ENCODE data around the gene MAP3K20.
"Not testable (repeated sequence)": the region's sequence is repeated elsewhere in the genome, so short reads cannot be mapped to it uniquely, and the experiment has no call there.

The MAP3K20 gene

GRCh38 chr2:173148520-173148919 is 72.9 kb downstream of the MAP3K20 start:
- no peak overlapping the region for H3K4me3 ChIP-seq (ENCODE audit: low read depth, low read length)
- DNase-seq (ENCODE audit: low read depth), result no peak

- DNase-seq (ENCODE audit: low read depth), result no peak
- no peak overlapping the region for H3K4me3 ChIP-seq (ENCODE audit: low read depth, low read length)
Measured at GRCh38 chr2:173149491-173149890, 73.8 kb downstream of the MAP3K20 start.

GRCh38 chr2:173150087-173150486 is 74.4 kb downstream of the MAP3K20 start:
- peak; percentile 82 for DNase-seq (ENCODE audit: low read depth)
- H3K4me3 ChIP-seq (ENCODE audit: low read depth, low read length), result no peak overlapping the region

- DNase-seq (ENCODE audit: low read depth), result no peak
Measured at GRCh38 chr2:173150963-173151362, 75.3 kb downstream of the MAP3K20 start.

GRCh38 chr2:173151671-173152401 is 76.2 kb downstream of the MAP3K20 start:
- no peak overlapping the region for H3K4me3 ChIP-seq (ENCODE audit: low read depth, low read length)

More at GRCh38 chr2:173150963-173151362, 75.3 kb downstream of the MAP3K20 start:
- no peak overlapping the region for H3K4me3 ChIP-seq (ENCODE audit: low read depth, low read length)

GRCh38 chr2:173153301-173153885 is 77.7 kb downstream of the MAP3K20 start:
- no peak overlapping the region for H3K4me3 ChIP-seq (ENCODE audit: low read depth, low read length)
- DNase-seq (ENCODE audit: low read depth), result no peak

More at GRCh38 chr2:173151671-173152401, 76.2 kb downstream of the MAP3K20 start:
- DNase-seq (ENCODE audit: low read depth), result peak; percentile 79

GRCh38 chr2:173157676-173158293 is 82.1 kb downstream of the MAP3K20 start:
- DNase-seq (ENCODE audit: low read depth), result no peak
- no peak overlapping the region for H3K4me3 ChIP-seq (ENCODE audit: low read depth, low read length)

GRCh38 chr2:173159791-173160463 is 84.3 kb downstream of the MAP3K20 start:
- H3K4me3 ChIP-seq (ENCODE audit: low read depth, low read length), result no peak overlapping the region
- peak; percentile 98 for DNase-seq (ENCODE audit: low read depth)

- peak overlapping the region; percentile 7 for H3K4me3 ChIP-seq (ENCODE audit: low read depth, low read length)
- DNase-seq (ENCODE audit: low read depth), result no peak
Measured at GRCh38 chr2:173160618-173161017, 85.0 kb downstream of the MAP3K20 start.

- peak overlapping the region; percentile 7 for H3K4me3 ChIP-seq (ENCODE audit: low read depth, low read length)
- DNase-seq (ENCODE audit: low read depth), result no peak
Measured at GRCh38 chr2:173161040-173161439, 85.4 kb downstream of the MAP3K20 start.

- H3K4me3 ChIP-seq (ENCODE audit: low read depth, low read length), result no peak overlapping the region
- DNase-seq (ENCODE audit: low read depth), result no peak
Measured at GRCh38 chr2:173161507-173161906, 85.9 kb downstream of the MAP3K20 start.

GRCh38 chr2:173163357-173163756 is 87.7 kb downstream of the MAP3K20 start:
- DNase-seq (ENCODE audit: low read depth); H3K4me3 ChIP-seq (ENCODE audit: low read depth, low read length): not testable (repeated sequence)

GRCh38 chr2:173164396-173164795 is 88.8 kb downstream of the MAP3K20 start:
- H3K4me3 ChIP-seq (ENCODE audit: low read depth, low read length), result no peak overlapping the region
- DNase-seq (ENCODE audit: low read depth), result no peak

- DNase-seq (ENCODE audit: low read depth), result no peak
- no peak overlapping the region for H3K4me3 ChIP-seq (ENCODE audit: low read depth, low read length)
Measured at GRCh38 chr2:173165443-173166238, 90.0 kb downstream of the MAP3K20 start.

- no peak overlapping the region for H3K4me3 ChIP-seq (ENCODE audit: low read depth, low read length)
- no peak for DNase-seq (ENCODE audit: low read depth)
Measured at GRCh38 chr2:173171321-173171720, 95.7 kb downstream of the MAP3K20 start.

- H3K4me3 ChIP-seq (ENCODE audit: low read depth, low read length), result no peak overlapping the region
- no peak for DNase-seq (ENCODE audit: low read depth)
Measured at GRCh38 chr2:173171924-173172643, 96.4 kb downstream of the MAP3K20 start.

GRCh38 chr2:173174339-173174738 is 98.7 kb downstream of the MAP3K20 start:
- not testable (repeated sequence) for H3K4me3 ChIP-seq (ENCODE audit: low read depth, low read length); DNase-seq (ENCODE audit: low read depth)

GRCh38 chr2:173175222-173175621 is 99.6 kb downstream of the MAP3K20 start:
- no peak overlapping the region for H3K4me3 ChIP-seq (ENCODE audit: low read depth, low read length)
- no peak for DNase-seq (ENCODE audit: low read depth)

GRCh38 chr2:173181982-173182381 is 106.3 kb downstream of the MAP3K20 start:
- H3K4me3 ChIP-seq (ENCODE audit: low read depth, low read length), result no peak overlapping the region
- no peak for DNase-seq (ENCODE audit: low read depth)
